Upper lobe of left lung (tissue), 6 donors: Measurements from ENCODE around the gene ANKZF1. TPM values are rescaled to one million over a fixed set of nuclear protein-coding genes. Genes with fewer than 3 reads are reported as not detected.

ENCODE experiments used
- ATAC-seq, 2 donors: fragments of 200-7000 bp; cut with Tn5 transposase; one replicate each; pipeline ENCODE4 v1.9.1; 2022; ENCODE audit warnings: mild to moderate bottlenecking in 2 of 2, moderate library complexity in 2 of 2; ENCODE audit not compliant: low FRiP score in 2 of 2
- DNase-seq, 2 donors: peaks; one replicate each; pipeline ENCODE4 v3.0.0-alpha.2; 2019 to 2020
- H3K27ac ChIP-seq, 4 donors: fragments of 200-600 bp; sonication (generic); one replicate each; pipeline ENCODE4 v1.5.1; 2016 to 2019
- H3K27me3 ChIP-seq, 4 donors: fragments of 200-600 bp; sonication (generic); one replicate each; pipeline ENCODE4 v1.5.1; 2017 to 2019
- H3K36me3 ChIP-seq, 4 donors: fragments of 200-600 bp; sonication (generic); one replicate each; pipeline ENCODE4 v1.5.1; 2016 to 2019
- H3K4me1 ChIP-seq, 4 donors: fragments of 200-600 bp; sonication (generic); one replicate each; pipeline ENCODE4 v1.5.1; 2018 to 2019
- H3K4me3 ChIP-seq, 4 donors: fragments of 200-600 bp; sonication (generic); one replicate each; pipeline ENCODE4 v1.5.1; 2017 to 2019; ENCODE audit warnings: mild to moderate bottlenecking in 2 of 4, moderate library complexity in 1 of 4
- H3K9me3 ChIP-seq, 4 donors: fragments of 200-600 bp; sonication (generic); one replicate each; pipeline ENCODE4 v1.5.1; 2018 to 2019
- EP300 ChIP-seq, 4 donors: sonication (generic); formaldehyde crosslinking; IDR thresholded peaks; one replicate each; pipeline ENCODE4 v1.5.1; 2017; ENCODE audit warnings: antibody characterized with exemption in 4 of 4, control low read depth in 2 of 4
- POLR2A ChIP-seq, 4 donors: fragments of 450-650 bp; IDR thresholded peaks; one replicate each; pipeline ENCODE4 v1.5.1; 2016 to 2017; ENCODE audit warnings: antibody characterized with exemption in 4 of 4, mild to moderate bottlenecking in 2 of 4
- POLR2AphosphoS5 ChIP-seq, 2 donors: sonication (generic); formaldehyde crosslinking; IDR thresholded peaks; one replicate each; pipeline ENCODE4 v1.5.1; 2017; ENCODE audit warnings: antibody characterized with exemption in 2 of 2
- WGBS, 2 donors: methylation state at CpG; one replicate each; pipeline ENCODE4 v1.1.5; 2017 to 2018; 5-methylcytosine and 5-hydroxymethylcytosine counted together
- total RNA-seq, 6 donors: library from RNA; depleted of rRNA in 4 of 6; stranded (reverse); fragments of >200 nt in 4 of 6; gene quantifications; one replicate each; pipeline versions ENCODE4 v1.1.0 to v1.2.1, GENCODE V29; 2016 to 2021
- TF ChIP-seq, protein P1 (sequence below), 6 experiments: fragments of 450-650 bp in 4 of 6; fragments of 200-600 bp in 2 of 6; sonication (generic) in 2 of 6; IDR thresholded peaks; one replicate each; pipeline ENCODE4 v1.5.1; 2016 to 2019; ENCODE audit warnings: antibody characterized with exemption in 6 of 6
- donor health status: DM: no; HTN: no; CAD: no; lungs with moderate emphysema.
- donor health status: DM: no; HTN: yes; CAD: no; lungs with severe emphysema.

The ANKZF1 gene
- total RNA-seq, 6 donors from 2014 or later: 26.0 to 339 (median 67.2) TPM

DNA sequence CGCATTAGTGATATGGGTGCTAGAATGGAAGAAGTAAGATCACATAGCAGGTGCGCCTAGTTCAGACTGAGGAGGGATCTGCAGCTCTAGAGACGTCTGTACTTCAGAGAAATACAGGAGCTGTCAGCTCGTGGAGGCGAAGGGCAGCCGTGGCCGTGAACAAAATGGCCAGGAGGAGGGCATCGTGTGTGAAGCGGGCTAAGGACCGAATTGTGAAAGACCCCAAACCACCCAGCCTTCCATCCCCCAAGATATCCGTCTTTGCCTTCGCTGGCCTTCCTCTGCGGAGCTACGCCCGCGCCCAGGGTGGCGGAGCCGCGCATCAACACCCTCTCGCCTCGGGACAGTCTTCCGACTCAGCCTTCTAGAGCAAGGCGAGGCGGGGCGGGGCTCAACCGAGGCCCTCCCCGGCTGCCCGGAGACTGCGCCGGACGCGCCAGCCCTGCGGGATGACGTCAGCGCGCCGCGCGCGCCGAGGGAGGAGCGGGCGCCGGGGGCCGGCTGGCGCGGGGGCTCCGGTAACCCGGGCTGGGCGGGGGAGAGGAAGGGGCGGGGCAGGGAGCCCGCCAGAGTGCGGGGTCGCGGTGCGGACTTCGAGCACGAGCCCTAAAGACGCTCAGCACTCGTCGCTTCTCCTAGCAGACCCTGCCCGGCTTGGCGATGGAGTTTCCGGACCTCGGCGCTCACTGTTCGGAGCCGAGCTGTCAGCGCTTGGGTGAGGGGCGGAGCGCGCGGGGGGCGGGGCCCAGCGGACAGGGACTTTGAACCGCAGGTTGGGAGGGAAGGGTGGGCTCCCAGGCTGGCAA is 23.1 kb upstream of the ANKZF1 start, which contains the start of gene ZFAND2B:
ZFAND2B (plus strand) TSS at position 455 of the 806 bp plus-strand sequence; CDS start at position 661, 206 bp downstream.
- peak within 1 kb of the TSS; percentile 73 to 97 (median 88) for H3K4me3 ChIP-seq
- TF ChIP-seq POLR2AphosphoS5 (IDR thresholded peaks at IDR 0.05): peak; percentile 92 to 98
- no peak for TF ChIP-seq EP300 (IDR thresholded peaks at IDR 0.05)
- TF ChIP-seq, protein P1, sequence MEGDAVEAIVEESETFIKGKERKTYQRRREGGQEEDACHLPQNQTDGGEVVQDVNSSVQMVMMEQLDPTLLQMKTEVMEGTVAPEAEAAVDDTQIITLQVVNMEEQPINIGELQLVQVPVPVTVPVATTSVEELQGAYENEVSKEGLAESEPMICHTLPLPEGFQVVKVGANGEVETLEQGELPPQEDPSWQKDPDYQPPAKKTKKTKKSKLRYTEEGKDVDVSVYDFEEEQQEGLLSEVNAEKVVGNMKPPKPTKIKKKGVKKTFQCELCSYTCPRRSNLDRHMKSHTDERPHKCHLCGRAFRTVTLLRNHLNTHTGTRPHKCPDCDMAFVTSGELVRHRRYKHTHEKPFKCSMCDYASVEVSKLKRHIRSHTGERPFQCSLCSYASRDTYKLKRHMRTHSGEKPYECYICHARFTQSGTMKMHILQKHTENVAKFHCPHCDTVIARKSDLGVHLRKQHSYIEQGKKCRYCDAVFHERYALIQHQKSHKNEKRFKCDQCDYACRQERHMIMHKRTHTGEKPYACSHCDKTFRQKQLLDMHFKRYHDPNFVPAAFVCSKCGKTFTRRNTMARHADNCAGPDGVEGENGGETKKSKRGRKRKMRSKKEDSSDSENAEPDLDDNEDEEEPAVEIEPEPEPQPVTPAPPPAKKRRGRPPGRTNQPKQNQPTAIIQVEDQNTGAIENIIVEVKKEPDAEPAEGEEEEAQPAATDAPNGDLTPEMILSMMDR (IDR thresholded peaks at IDR 0.05): peak; percentile 11 to 74 (median 48)
- TF ChIP-seq POLR2A (IDR thresholded peaks at IDR 0.05): peak in 3 of 4 donors; percentile 70 to 98 (median 97)
- no peaks in the 10 kb centered on the region for H3K9me3 ChIP-seq
- no peaks in the 10 kb centered on the region for H3K27me3 ChIP-seq
- H3K27ac ChIP-seq: peak within 1 kb of the TSS; percentile 91 to 98 (median 96)
- DNase-seq (peak; percentile 97 to 99), ATAC-seq (peak; percentile 96 to 99)
- peaks cover 0 to 34% (median 19%) of the 10 kb centered on the region in 4 donors for H3K36me3 ChIP-seq
- peaks cover 17 to 23% (median 20%) of the 10 kb centered on the region in 4 donors for H3K4me1 ChIP-seq
- WGBS, 2 donors: 0 to 1% methylated on average over 28 to 57 of the region's 76 CpGs

DNA sequence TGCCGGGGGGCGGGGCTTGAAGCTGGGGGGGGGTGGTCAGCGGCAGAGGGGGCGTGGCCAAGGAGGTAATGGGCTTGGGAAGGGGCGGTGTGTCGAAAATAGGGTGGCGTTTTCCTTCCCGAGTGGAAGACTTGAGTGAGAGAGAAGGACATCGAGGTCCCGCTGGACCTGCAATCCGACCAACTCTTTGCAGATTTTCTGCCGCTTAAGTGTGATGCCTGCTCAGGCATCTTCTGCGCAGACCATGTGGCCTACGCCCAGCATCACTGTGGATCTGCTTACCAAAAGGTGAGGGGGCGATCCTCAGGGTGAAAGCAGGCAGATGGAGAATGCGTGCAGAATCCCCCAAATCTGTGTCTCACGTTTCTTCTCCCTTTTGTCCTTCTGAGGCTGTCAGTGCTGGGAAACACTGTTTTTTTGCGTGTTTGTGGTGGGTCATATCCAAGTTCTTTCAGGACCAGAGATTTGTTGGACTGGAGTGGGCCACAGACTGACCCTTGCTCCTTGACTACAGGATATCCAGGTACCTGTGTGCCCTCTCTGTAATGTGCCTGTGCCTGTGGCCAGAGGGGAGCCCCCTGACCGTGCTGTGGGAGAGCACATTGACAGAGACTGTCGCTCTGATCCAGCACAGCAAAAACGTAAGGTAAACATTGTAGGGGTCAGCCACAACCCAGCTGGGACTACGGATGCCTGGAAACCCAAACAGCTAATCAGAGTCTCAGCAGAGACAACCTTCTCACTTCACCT is 22.3 kb upstream of the ANKZF1 start:
- peaks cover 0 to 35% (median 19%) of the 10 kb centered on the region in 4 donors for H3K36me3 ChIP-seq
- ATAC-seq (no peak), DNase-seq (no peak)
- TF ChIP-seq POLR2A (IDR thresholded peaks at IDR 0.05) (no peak), EP300 (IDR thresholded peaks at IDR 0.05) (no peak), POLR2AphosphoS5 (IDR thresholded peaks at IDR 0.05) (no peak)
- TF ChIP-seq, protein P1 (IDR thresholded peaks at IDR 0.05): no peak
- H3K27me3 ChIP-seq: no peaks in the 10 kb centered on the region
- peaks cover 17 to 23% (median 20%) of the 10 kb centered on the region in 4 donors for H3K4me1 ChIP-seq
- 17 to 25% methylated on average over 13 to 21 of the region's 22 CpGs for WGBS, 2 donors
- peak overlapping the region; percentile 73 to 97 (median 88) for H3K4me3 ChIP-seq
- H3K27ac ChIP-seq: peak overlapping the region; percentile 91 to 98 (median 96)
- no peaks in the 10 kb centered on the region for H3K9me3 ChIP-seq

DNA sequence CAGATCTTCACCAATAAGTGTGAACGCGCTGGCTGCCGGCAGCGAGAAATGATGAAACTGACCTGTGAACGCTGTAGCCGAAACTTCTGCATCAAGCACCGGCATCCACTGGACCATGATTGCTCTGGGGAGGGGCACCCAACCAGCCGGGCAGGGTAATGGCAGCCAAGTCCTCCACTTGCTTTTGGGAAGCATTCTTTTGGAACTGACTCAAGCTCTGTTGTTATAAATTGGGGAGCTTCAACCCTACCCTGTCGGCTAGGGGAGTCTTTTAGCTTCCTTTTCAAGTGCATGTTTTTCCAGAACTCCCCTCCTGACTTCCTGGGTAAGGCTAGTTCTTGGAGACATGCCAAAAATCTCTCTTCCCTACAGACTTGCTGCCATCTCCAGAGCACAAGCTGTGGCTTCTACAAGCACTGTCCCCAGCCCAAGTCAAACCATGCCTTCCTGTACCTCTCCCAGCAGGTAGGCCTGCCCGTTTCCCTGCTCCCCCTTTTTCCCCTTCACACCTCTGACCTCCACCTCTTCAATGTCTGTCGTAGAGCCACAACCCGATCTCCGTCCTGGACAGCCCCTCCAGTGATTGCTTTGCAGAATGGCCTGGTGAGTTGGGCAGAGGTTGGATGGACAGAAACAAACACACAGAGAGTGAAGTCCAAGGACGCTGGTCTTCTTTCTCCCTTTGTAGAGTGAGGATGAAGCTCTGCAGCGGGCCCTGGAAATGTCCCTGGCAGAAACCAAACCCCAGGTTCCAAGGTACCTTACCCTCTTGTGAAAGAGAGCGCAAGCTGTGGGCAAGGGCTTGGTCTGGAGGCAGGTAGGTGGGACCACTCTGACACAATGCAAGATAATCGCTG is 21.5 kb upstream of the ANKZF1 start:
- ATAC-seq (no peak), DNase-seq (peak in 1 of 2 donors; percentile 57)
- H3K27ac ChIP-seq: peak overlapping the region; percentile 91 to 98 (median 96)
- H3K9me3 ChIP-seq: no peaks in the 10 kb centered on the region
- no peak for TF ChIP-seq EP300 (IDR thresholded peaks at IDR 0.05)
- TF ChIP-seq POLR2AphosphoS5 (IDR thresholded peaks at IDR 0.05): no peak
- TF ChIP-seq, protein P1 (IDR thresholded peaks at IDR 0.05): no peak
- no peak for TF ChIP-seq POLR2A (IDR thresholded peaks at IDR 0.05)
- peaks cover 0 to 43% (median 24%) of the 10 kb centered on the region in 4 donors for H3K36me3 ChIP-seq
- WGBS, 2 donors: 56 to 71% methylated on average over 17 of the region's 17 CpGs
- peaks cover 17 to 23% (median 20%) of the 10 kb centered on the region in 4 donors for H3K4me1 ChIP-seq
- H3K27me3 ChIP-seq: no peaks in the 10 kb centered on the region
- peak overlapping the region in 2 of 4 donors; percentile 80 to 95 for H3K4me3 ChIP-seq
